ENCODE measurements around the gene HIPK2. TPM values are rescaled to one million over a fixed set of nuclear protein-coding genes. Genes with fewer than 3 reads are reported as not detected.

The HIPK2 gene
- polyA plus RNA-seq, 1 donor (not counting 4 experiments of a cell fraction or from before 2014, with no cell fraction given), result 5.8 TPM

GRCh38 chr7:139811066-139811465 lies 33.3 kb upstream of the HIPK2 start:
- FAIRE-seq (no peak), DNase-seq (ENCODE audit: low read depth, low spot score) (no peak)
- no peaks in the 10 kb centered on the region for H3K79me2 ChIP-seq (ENCODE audit: control insufficient read depth, insufficient read depth, low read length)
- no peak overlapping the region for H2AFZ ChIP-seq (ENCODE audit: control insufficient read depth, low read length)
- no peaks in the 10 kb centered on the region for H3K36me3 ChIP-seq (ENCODE audit: control insufficient read depth in 2 of 2, extremely low read depth in 1 of 2, insufficient read depth in 2 of 2, low read length in 2 of 2)
- no peak overlapping the region for H3K9ac ChIP-seq (ENCODE audit: control insufficient read depth, extremely low read depth, insufficient read depth, low read length)
- dilution Hi-C loops (cut with MboI; ENCODE audit: extremely low pct_ligation_motif_present, low sequenced_read_pairs), result no loop called here
- H3K4me1 ChIP-seq (ENCODE audit: control insufficient read depth, extremely low read depth, insufficient read depth, low read length), result peaks cover 3% of the 10 kb centered on the region
- no peaks in the 10 kb centered on the region for H3K9me3 ChIP-seq (ENCODE audit: control insufficient read depth, low read depth, low read length)
- no peaks in the 10 kb centered on the region for H3K27me3 ChIP-seq (ENCODE audit: control insufficient read depth, extremely low read depth, insufficient read depth, low read length)
- no peaks in the 10 kb centered on the region for H4K20me1 ChIP-seq (ENCODE audit: control insufficient read depth, extremely low read depth, insufficient read depth, low read length)
- H3K9me1 ChIP-seq (ENCODE audit: control insufficient read depth, extremely low read depth, insufficient read depth, low read length), result no peaks in the 10 kb centered on the region
- TF ChIP-seq, protein P1, sequence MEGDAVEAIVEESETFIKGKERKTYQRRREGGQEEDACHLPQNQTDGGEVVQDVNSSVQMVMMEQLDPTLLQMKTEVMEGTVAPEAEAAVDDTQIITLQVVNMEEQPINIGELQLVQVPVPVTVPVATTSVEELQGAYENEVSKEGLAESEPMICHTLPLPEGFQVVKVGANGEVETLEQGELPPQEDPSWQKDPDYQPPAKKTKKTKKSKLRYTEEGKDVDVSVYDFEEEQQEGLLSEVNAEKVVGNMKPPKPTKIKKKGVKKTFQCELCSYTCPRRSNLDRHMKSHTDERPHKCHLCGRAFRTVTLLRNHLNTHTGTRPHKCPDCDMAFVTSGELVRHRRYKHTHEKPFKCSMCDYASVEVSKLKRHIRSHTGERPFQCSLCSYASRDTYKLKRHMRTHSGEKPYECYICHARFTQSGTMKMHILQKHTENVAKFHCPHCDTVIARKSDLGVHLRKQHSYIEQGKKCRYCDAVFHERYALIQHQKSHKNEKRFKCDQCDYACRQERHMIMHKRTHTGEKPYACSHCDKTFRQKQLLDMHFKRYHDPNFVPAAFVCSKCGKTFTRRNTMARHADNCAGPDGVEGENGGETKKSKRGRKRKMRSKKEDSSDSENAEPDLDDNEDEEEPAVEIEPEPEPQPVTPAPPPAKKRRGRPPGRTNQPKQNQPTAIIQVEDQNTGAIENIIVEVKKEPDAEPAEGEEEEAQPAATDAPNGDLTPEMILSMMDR (optimal IDR thresholded peaks at IDR 0.05 in 1 of 3, IDR thresholded peaks at IDR 0.05 in 1 of 3, conservative IDR thresholded peaks at IDR 0.05 in 1 of 3; ENCODE audit: extremely low read depth in 1 of 3, insufficient read depth in 2 of 3, low read length in 3 of 3), result no peak
- TF ChIP-seq EZH2 (IDR thresholded peaks at IDR 0.05; ENCODE audit: low read length), result no peak
- H3K27ac ChIP-seq (ENCODE audit: control insufficient read depth, insufficient read depth, low read length), result no peak overlapping the region
- no peak overlapping the region for H3K4me3 ChIP-seq (ENCODE audit: control insufficient read depth in 2 of 3, extremely low read depth in 1 of 3, insufficient read depth in 2 of 3, low read depth in 1 of 3, low read length in 3 of 3)
- no peak overlapping the region for H3K4me2 ChIP-seq (ENCODE audit: control insufficient read depth, extremely low read depth, insufficient read depth, low read depth, low read length)

- dilution Hi-C loops (cut with MboI; ENCODE audit: extremely low pct_ligation_motif_present, low sequenced_read_pairs), result no loop called here
- peak overlapping the region; percentile 17 for H3K27ac ChIP-seq (ENCODE audit: control insufficient read depth, insufficient read depth, low read length)
- no peaks in the 10 kb centered on the region for H3K79me2 ChIP-seq (ENCODE audit: control insufficient read depth, insufficient read depth, low read length)
- no peaks in the 10 kb centered on the region for H4K20me1 ChIP-seq (ENCODE audit: control insufficient read depth, extremely low read depth, insufficient read depth, low read length)
- DNase-seq (ENCODE audit: low read depth, low spot score) (no peak), FAIRE-seq (no peak)
- no peaks in the 10 kb centered on the region for H3K27me3 ChIP-seq (ENCODE audit: control insufficient read depth, extremely low read depth, insufficient read depth, low read length)
- H3K9me3 ChIP-seq (ENCODE audit: control insufficient read depth, low read depth, low read length), result no peaks in the 10 kb centered on the region
- TF ChIP-seq, protein P1 (optimal IDR thresholded peaks at IDR 0.05 in 1 of 3, IDR thresholded peaks at IDR 0.05 in 1 of 3, conservative IDR thresholded peaks at IDR 0.05 in 1 of 3; ENCODE audit: extremely low read depth in 1 of 3, insufficient read depth in 2 of 3, low read length in 3 of 3), result no peak
- no peak for TF ChIP-seq EZH2 (IDR thresholded peaks at IDR 0.05; ENCODE audit: low read length)
- H3K36me3 ChIP-seq (ENCODE audit: control insufficient read depth in 2 of 2, extremely low read depth in 1 of 2, insufficient read depth in 2 of 2, low read length in 2 of 2), result no peaks in the 10 kb centered on the region
- peaks cover 3% of the 10 kb centered on the region for H3K4me1 ChIP-seq (ENCODE audit: control insufficient read depth, extremely low read depth, insufficient read depth, low read length)
- H3K9ac ChIP-seq (ENCODE audit: control insufficient read depth, extremely low read depth, insufficient read depth, low read length), result peak overlapping the region; percentile 18
- H3K9me1 ChIP-seq (ENCODE audit: control insufficient read depth, extremely low read depth, insufficient read depth, low read length), result no peaks in the 10 kb centered on the region
- H2AFZ ChIP-seq (ENCODE audit: control insufficient read depth, low read length), result no peak overlapping the region
- H3K4me2 ChIP-seq (ENCODE audit: control insufficient read depth, extremely low read depth, insufficient read depth, low read depth, low read length), result peak overlapping the region; percentile 31
- no peak overlapping the region for H3K4me3 ChIP-seq (ENCODE audit: control insufficient read depth in 2 of 3, extremely low read depth in 1 of 3, insufficient read depth in 2 of 3, low read depth in 1 of 3, low read length in 3 of 3)
These were observed 31.1 kb upstream of the HIPK2 start for GRCh38 chr7:139808846-139809442.
